Fibroblast of lung (primary cell): ENCODE results near the gene TMEM8B. TPM values are rescaled to one million over a fixed set of nuclear protein-coding genes. Genes with fewer than 3 reads are reported as not detected.

Experiments
- DNase-seq, 2 donors: peaks; one replicate each; pipeline versions ENCODE4 v3.0.0 to v3.0.0-alpha.2; 2010; ENCODE audit warnings: low read depth in 2 of 2
- H2AFZ ChIP-seq: 2 replicates; pipeline ENCODE4 v1.5.1; 2012; ENCODE audit warnings: low read length, control low read depth, inconsistent platforms
- H3K27ac ChIP-seq: 2 replicates; pipeline ENCODE4 v1.5.1; 2011; ENCODE audit warnings: low read length, control low read depth; ENCODE audit not compliant: insufficient read depth
- H3K27me3 ChIP-seq: 2 replicates; pipeline ENCODE4 v1.5.1; 2011; ENCODE audit warnings: mild to moderate bottlenecking, low read length; ENCODE audit not compliant: control insufficient read depth, insufficient read depth
- H3K36me3 ChIP-seq: 2 replicates; pipeline ENCODE4 v1.5.1; 2011; ENCODE audit warnings: low read length; ENCODE audit not compliant: control insufficient read depth, insufficient read depth
- H3K4me1 ChIP-seq: 2 replicates; pipeline ENCODE4 v1.5.1; 2011; ENCODE audit warnings: low read length; ENCODE audit not compliant: control insufficient read depth, insufficient read depth; ENCODE audit errors: extremely low read depth
- H3K4me2 ChIP-seq: 2 replicates; pipeline ENCODE4 v1.5.1; 2011; ENCODE audit warnings: low read length, control low read depth; ENCODE audit not compliant: insufficient read depth; ENCODE audit errors: extremely low read depth
- H3K4me3 ChIP-seq, 4 experiments: fragments of 200-600 bp in 1 of 4; sonication (generic) in 1 of 4; replicated peaks in 1 of 4; 2 replicates each; pipeline ENCODE4 v1.5.1; 2011 to 2016; ENCODE audit warnings: low read length in 4 of 4, low read depth in 3 of 4, mild to moderate bottlenecking in 3 of 4, control low read depth in 2 of 4, inconsistent platforms in 1 of 4, mixed read lengths in 1 of 4; ENCODE audit not compliant: insufficient read depth in 1 of 4; ENCODE audit errors: control extremely low read depth in 1 of 4
- H3K79me2 ChIP-seq: 2 replicates; pipeline ENCODE4 v1.5.1; 2012; ENCODE audit warnings: mild to moderate bottlenecking, low read length, inconsistent platforms; ENCODE audit not compliant: control insufficient read depth, insufficient read depth
- H3K9ac ChIP-seq: 2 replicates; pipeline ENCODE4 v1.5.1; 2011; ENCODE audit warnings: mild to moderate bottlenecking, low read length, control low read depth; ENCODE audit not compliant: insufficient read depth
- H3K9me3 ChIP-seq: 2 replicates; pipeline ENCODE4 v1.5.1; 2012; ENCODE audit warnings: low read depth, low read length; ENCODE audit not compliant: control insufficient read depth, insufficient read depth
- H4K20me1 ChIP-seq: 2 replicates; pipeline ENCODE4 v1.5.1; 2011; ENCODE audit warnings: low read length; ENCODE audit not compliant: control insufficient read depth, insufficient read depth; ENCODE audit errors: extremely low read depth
- EZH2 ChIP-seq: IDR thresholded peaks from 2 replicates; pipeline ENCODE4 v1.5.1; 2012; ENCODE audit warnings: low read length, control low read depth, mild to moderate bottlenecking; ENCODE audit errors: missing control alignments
- polyA plus RNA-seq, 2 donors: library from polyadenylated mRNA; depleted of rRNA in 1 of 2; stranded (reverse) in 1 of 2; unstranded in 1 of 2; fragments of >200 nt; gene quantifications; 2 replicates each; pipeline ENCODE4 v1.2.1, GENCODE V29; 2011 to 2012; ENCODE audit warnings: missing spikeins in 1 of 2
- total RNA-seq: library from RNA; depleted of rRNA; stranded (reverse); fragments of >200 nt; gene quantifications from 2 replicates; pipeline ENCODE4 v1.2.1, GENCODE V29; 2014
- TF ChIP-seq, protein P1 (sequence below), 2 donors: IDR thresholded peaks in 1 of 2; conservative IDR thresholded peaks in 1 of 2; 1 replicate in 1 of 2; 2 replicates in 1 of 2; pipeline ENCODE4 v1.5.1; 2011 to 2012; ENCODE audit warnings: low read length in 2 of 2, control low read depth in 1 of 2, inconsistent platforms in 1 of 2, low read depth in 1 of 2, mild to moderate bottlenecking in 1 of 2

TMEM8B gene
- total and polyA plus RNA-seq, 2 donors (not counting 1 experiment from before 2014, with no cell fraction given), result 2.7 to 3.0 TPM

DNA sequence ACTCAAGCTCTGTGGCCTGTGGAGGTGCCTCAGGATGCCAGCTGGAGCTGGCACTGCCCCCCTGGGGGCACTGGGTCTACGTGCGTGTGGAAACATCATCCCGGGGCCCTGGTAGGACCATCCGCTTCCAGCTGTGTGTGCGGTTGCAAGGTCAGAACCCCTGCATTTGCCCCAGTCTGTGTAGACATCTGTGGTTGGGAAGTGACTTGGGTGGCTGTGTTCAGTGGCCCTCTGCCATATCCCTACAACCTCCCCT, 12.5 kb downstream of the TMEM8B start:
- Histone ChIP-seq H3K4me3 (no peak overlapping the region), H3K9me3 (no peaks in the 10 kb centered on the region), H3K79me2 (no peaks in the 10 kb centered on the region), H3K4me1 (peaks cover 9% of the 10 kb centered on the region), H3K27me3 (no peaks in the 10 kb centered on the region), H3K27ac (no peak overlapping the region), H3K36me3 (no peaks in the 10 kb centered on the region), H3K9ac (no peak overlapping the region), H4K20me1 (no peaks in the 10 kb centered on the region), H2AFZ (no peak overlapping the region), H3K4me2 (no peak overlapping the region)
- TF ChIP-seq EZH2, result no peak
- TF ChIP-seq, protein P1, sequence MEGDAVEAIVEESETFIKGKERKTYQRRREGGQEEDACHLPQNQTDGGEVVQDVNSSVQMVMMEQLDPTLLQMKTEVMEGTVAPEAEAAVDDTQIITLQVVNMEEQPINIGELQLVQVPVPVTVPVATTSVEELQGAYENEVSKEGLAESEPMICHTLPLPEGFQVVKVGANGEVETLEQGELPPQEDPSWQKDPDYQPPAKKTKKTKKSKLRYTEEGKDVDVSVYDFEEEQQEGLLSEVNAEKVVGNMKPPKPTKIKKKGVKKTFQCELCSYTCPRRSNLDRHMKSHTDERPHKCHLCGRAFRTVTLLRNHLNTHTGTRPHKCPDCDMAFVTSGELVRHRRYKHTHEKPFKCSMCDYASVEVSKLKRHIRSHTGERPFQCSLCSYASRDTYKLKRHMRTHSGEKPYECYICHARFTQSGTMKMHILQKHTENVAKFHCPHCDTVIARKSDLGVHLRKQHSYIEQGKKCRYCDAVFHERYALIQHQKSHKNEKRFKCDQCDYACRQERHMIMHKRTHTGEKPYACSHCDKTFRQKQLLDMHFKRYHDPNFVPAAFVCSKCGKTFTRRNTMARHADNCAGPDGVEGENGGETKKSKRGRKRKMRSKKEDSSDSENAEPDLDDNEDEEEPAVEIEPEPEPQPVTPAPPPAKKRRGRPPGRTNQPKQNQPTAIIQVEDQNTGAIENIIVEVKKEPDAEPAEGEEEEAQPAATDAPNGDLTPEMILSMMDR (conservative IDR thresholded peaks at IDR 0.05 in 1 of 2, IDR thresholded peaks at IDR 0.05 in 1 of 2; ENCODE audit: low read depth in 1 of 2, low read length in 2 of 2), result no peak
- no peak for DNase-seq

DNA sequence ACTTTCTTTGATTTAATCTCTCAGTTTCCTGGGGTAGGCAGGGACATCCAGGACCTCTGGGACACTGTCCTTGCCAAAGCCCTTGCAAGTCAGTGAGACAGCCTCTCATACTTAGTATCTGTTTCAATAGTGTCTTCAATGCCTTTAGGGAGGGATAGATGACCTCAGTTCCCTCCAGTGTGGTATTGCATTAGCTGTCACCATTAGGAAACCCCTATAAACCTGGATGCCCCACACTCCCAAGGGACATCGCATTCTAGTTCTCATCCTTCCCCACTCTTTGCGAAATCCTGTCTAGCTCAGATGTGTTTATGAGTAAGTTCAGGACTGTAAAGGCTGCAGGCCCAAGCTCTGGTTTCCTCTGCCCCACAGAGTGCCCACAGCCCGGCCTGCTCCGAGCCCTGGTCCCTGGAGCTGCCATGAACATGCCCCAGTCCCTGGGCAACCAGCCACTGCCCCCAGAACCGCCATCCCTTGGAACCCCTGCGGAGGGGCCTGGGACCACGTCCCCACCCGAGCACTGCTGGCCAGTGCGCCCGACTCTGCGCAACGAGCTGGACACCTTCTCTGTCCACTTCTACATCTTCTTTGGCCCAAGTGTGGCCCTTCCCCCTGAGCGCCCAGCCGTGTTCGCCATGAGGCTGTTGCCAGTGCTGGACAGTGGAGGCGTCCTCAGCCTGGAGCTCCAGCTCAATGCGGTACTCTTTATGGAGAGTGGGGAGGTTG, 13.2 kb downstream of the TMEM8B start:
- no peak overlapping the region for H3K9ac ChIP-seq
- H3K4me1 ChIP-seq, result peaks cover 9% of the 10 kb centered on the region

DNA sequence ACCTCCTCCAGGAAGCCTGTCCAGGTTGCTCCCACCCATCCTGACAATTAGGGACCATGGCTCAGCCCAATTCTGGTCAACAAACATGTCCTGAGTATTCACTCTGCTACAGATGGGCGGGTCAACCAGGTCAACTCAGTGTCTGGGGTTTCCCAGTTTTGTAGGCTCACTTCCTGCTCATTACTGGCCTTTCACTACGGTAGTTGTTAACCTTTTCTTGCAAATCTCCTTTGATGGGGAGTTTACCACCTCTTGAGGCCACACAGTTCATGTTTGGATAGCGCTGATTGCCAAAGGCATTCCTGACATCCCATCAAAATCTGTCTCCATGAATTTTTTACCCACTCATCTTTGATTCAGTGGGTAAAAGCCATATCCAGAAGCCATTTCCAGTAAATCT, 13.8 kb downstream of the TMEM8B start:
- Histone ChIP-seq H3K4me1 (peaks cover 15% of the 10 kb centered on the region), H3K27me3 (no peaks in the 10 kb centered on the region), H3K9ac (no peak overlapping the region), H3K9me3 (no peaks in the 10 kb centered on the region), H3K4me2 (no peak overlapping the region), H3K79me2 (no peaks in the 10 kb centered on the region), H3K36me3 (peaks cover 1% of the 10 kb centered on the region), H2AFZ (no peak overlapping the region), H3K4me3 (no peak overlapping the region), H3K27ac (no peak overlapping the region), H4K20me1 (no peaks in the 10 kb centered on the region)
- no peak for DNase-seq
- no peak for TF ChIP-seq EZH2
- TF ChIP-seq, protein P1 (conservative IDR thresholded peaks at IDR 0.05 in 1 of 2, IDR thresholded peaks at IDR 0.05 in 1 of 2; ENCODE audit: low read depth in 1 of 2, low read length in 2 of 2), result no peak

More for the DNA sequence above, 13.2 kb downstream of the TMEM8B start:
- Histone ChIP-seq H3K79me2 (no peaks in the 10 kb centered on the region), H3K36me3 (peaks cover 1% of the 10 kb centered on the region), H3K27ac (no peak overlapping the region), H3K4me2 (no peak overlapping the region), H3K27me3 (no peaks in the 10 kb centered on the region), H3K9me3 (no peaks in the 10 kb centered on the region), H3K4me3 (no peak overlapping the region), H4K20me1 (no peaks in the 10 kb centered on the region), H2AFZ (no peak overlapping the region)
- no peak for DNase-seq
- TF ChIP-seq EZH2, result no peak
